IMR-90 (cell line): Measurements from ENCODE around the gene CDKAL1. TPM values are rescaled to one million over a fixed set of nuclear protein-coding genes. Genes with fewer than 3 reads are reported as not detected.

ENCODE experiments used
- ATAC-seq: fragments of 200-7000 bp; cut with Tn5 transposase; 2 replicates; pipeline ENCODE4 v1.9.1; 2020; ENCODE audit warnings: low read depth, mild to moderate bottlenecking, moderate library complexity
- BruUV-seq: library from RNA; stranded (reverse); fragments of 400-500 nt; replicated peaks from 2 replicates; lab custom pipeline; 2021; lab: Mats Ljungman, UMichigan
- CTCF ChIA-PET: fragments of 300-600 bp; formaldehyde crosslinking; extraction: SDS; loops from one replicate; lab custom pipeline; 2021; ENCODE audit warnings: antibody characterized with exemption; lab: Yijun Ruan, JAX
- POLR2A ChIA-PET: fragments of 300-600 bp; sonication (Branson Sonifier 250); formaldehyde crosslinking; loops from one replicate; lab custom pipeline; 2022; ENCODE audit warnings: antibody characterized with exemption; ENCODE audit not compliant: unreplicated experiment; lab: Charles Lee
- DNase-seq: peaks from one replicate; pipeline ENCODE4 v3.0.0; 2013
- H2AFZ ChIP-seq: replicated peaks from 2 replicates; pipeline ENCODE3; 2013; ENCODE audit warnings: low read length, mild to moderate bottlenecking; ENCODE audit not compliant: poor library complexity
- H2AK5ac ChIP-seq: 2 replicates; pipeline ENCODE4 v1.6.1; 2013; ENCODE audit warnings: low read depth, low read length, inconsistent platforms
- H2AK9ac ChIP-seq: replicated peaks from 2 replicates; pipeline ENCODE3; 2013; ENCODE audit warnings: mild to moderate bottlenecking, low read depth, low read length, moderate library complexity; ENCODE audit not compliant: poor library complexity
- H2BK120ac ChIP-seq: 2 replicates; pipeline ENCODE4 v1.6.1; 2013; ENCODE audit warnings: low read depth, low read length, inconsistent platforms
- H2BK15ac ChIP-seq: 3 replicates; pipeline ENCODE4 v1.6.1; 2013; ENCODE audit warnings: low read depth, low read length, inconsistent platforms
- H2BK20ac ChIP-seq: 2 replicates; pipeline ENCODE4 v1.6.1; 2013; ENCODE audit warnings: low read depth, mild to moderate bottlenecking, inconsistent platforms, low read length, moderate library complexity
- H2BK5ac ChIP-seq: 2 replicates; pipeline ENCODE4 v1.6.1; 2013; ENCODE audit warnings: mild to moderate bottlenecking, low read depth, low read length, inconsistent platforms; ENCODE audit not compliant: poor library complexity, severe bottlenecking
- H3K14ac ChIP-seq: replicated peaks from 2 replicates; pipeline ENCODE4 v1.6.1; 2013; ENCODE audit warnings: low read depth, low read length, inconsistent platforms
- H3K18ac ChIP-seq: 2 replicates; pipeline ENCODE4 v1.6.1; 2013; ENCODE audit warnings: low read depth, low read length, control low read depth
- H3K23ac ChIP-seq: 2 replicates; pipeline ENCODE4 v1.6.1; 2013; ENCODE audit warnings: low read depth, low read length, inconsistent platforms
- H3K27ac ChIP-seq: 2 replicates; pipeline ENCODE4 v1.5.1; 2013; ENCODE audit warnings: mild to moderate bottlenecking, control low read depth, low read length; ENCODE audit not compliant: insufficient read depth
- H3K27me3 ChIP-seq: 2 replicates; pipeline ENCODE4 v1.6.1; 2013; ENCODE audit warnings: low read length; ENCODE audit not compliant: control insufficient read depth, insufficient read depth
- H3K36me3 ChIP-seq: 2 replicates; pipeline ENCODE4 v1.6.1; 2013; ENCODE audit warnings: low read length, mixed read lengths; ENCODE audit not compliant: control insufficient read depth, insufficient read depth
- H3K4ac ChIP-seq: 2 replicates; pipeline ENCODE4 v1.6.1; 2013; ENCODE audit warnings: low read depth, low read length, inconsistent platforms
- H3K4me1 ChIP-seq: 2 replicates; pipeline ENCODE4 v1.6.1; 2013; ENCODE audit warnings: low read length, mixed read lengths; ENCODE audit not compliant: control insufficient read depth, insufficient read depth
- H3K4me2 ChIP-seq: 2 replicates; pipeline ENCODE4 v1.6.1; 2013; ENCODE audit warnings: low read depth, mild to moderate bottlenecking, control low read depth, low read length, moderate library complexity
- H3K4me3 ChIP-seq: 2 replicates; pipeline ENCODE4 v1.5.1; 2013; ENCODE audit warnings: low read depth, mild to moderate bottlenecking, control low read depth, low read length, moderate library complexity; ENCODE audit not compliant: insufficient read depth
- H3K56ac ChIP-seq: 2 replicates; pipeline ENCODE4 v1.6.1; 2013; ENCODE audit warnings: low read length, inconsistent platforms; ENCODE audit not compliant: insufficient read depth; ENCODE audit errors: extremely low read depth
- H3K79me1 ChIP-seq, 2 experiments: 2 replicates each; pipeline ENCODE4 v1.6.1; 2013; ENCODE audit warnings: low read length in 2 of 2, inconsistent platforms in 1 of 2, low read depth in 1 of 2
- H3K9ac ChIP-seq: 2 replicates; pipeline ENCODE4 v1.6.1; 2013; ENCODE audit warnings: low read depth, low read length, control low read depth
- H3K9me1 ChIP-seq: 2 replicates; pipeline ENCODE4 v1.6.1; 2013; ENCODE audit warnings: low read length, inconsistent platforms; ENCODE audit not compliant: insufficient read depth
- H3K9me3 ChIP-seq: 2 replicates; pipeline ENCODE4 v1.6.1; 2013; ENCODE audit warnings: low read length; ENCODE audit not compliant: control insufficient read depth, insufficient read depth
- H4K20me1 ChIP-seq: 2 replicates; pipeline ENCODE4 v1.6.1; 2013; ENCODE audit warnings: low read length, inconsistent platforms; ENCODE audit not compliant: insufficient read depth
- H4K5ac ChIP-seq: 2 replicates; pipeline ENCODE4 v1.6.1; 2013; ENCODE audit warnings: mild to moderate bottlenecking, low read depth, low read length, control low read depth
- H4K8ac ChIP-seq, 2 experiments: 2 replicates each; pipeline ENCODE4 v1.6.1; 2013; ENCODE audit warnings: low read depth in 2 of 2, low read length in 2 of 2, control low read depth in 1 of 2, inconsistent platforms in 1 of 2
- H4K91ac ChIP-seq: 2 replicates; pipeline ENCODE4 v1.6.1; 2013; ENCODE audit warnings: low read depth, low read length, inconsistent platforms; ENCODE audit not compliant: insufficient read depth
- BHLHE40 ChIP-seq: fragments of 150-350 bp; IDR thresholded peaks from 2 replicates; pipeline ENCODE4 v1.6.1; 2016; ENCODE audit warnings: mild to moderate bottlenecking, low read depth, low read length
- CHD1 ChIP-seq: IDR thresholded peaks from 2 replicates; pipeline ENCODE4 v1.6.1; 2012; ENCODE audit warnings: low read depth, low read length, improper control_type of control experiment
- CTCF ChIP-seq: conservative IDR thresholded peaks from 2 replicates; pipeline ENCODE4 v1.5.1; 2012; ENCODE audit warnings: mild to moderate bottlenecking, low read depth, low read length, improper control_type of control experiment
- FOS ChIP-seq: fragments of 150-350 bp; IDR thresholded peaks from 2 replicates; pipeline ENCODE4 v1.6.1; 2016; ENCODE audit warnings: low read depth, low read length
- MAFK ChIP-seq: IDR thresholded peaks from 2 replicates; pipeline ENCODE4 v1.6.1; 2012; ENCODE audit warnings: low read depth, low read length, improper control_type of control experiment
- MAZ ChIP-seq: IDR thresholded peaks from 2 replicates; pipeline ENCODE4 v1.6.1; 2012; ENCODE audit warnings: low read depth, mild to moderate bottlenecking, low read length, improper control_type of control experiment, moderate library complexity, borderline replicate concordance
- MXI1 ChIP-seq: IDR thresholded peaks from 2 replicates; pipeline ENCODE4 v1.6.1; 2012; ENCODE audit warnings: low read depth, mild to moderate bottlenecking, low read length, moderate library complexity, borderline replicate concordance
- NFE2L2 ChIP-seq: fragments of 150-350 bp; IDR thresholded peaks from 2 replicates; pipeline ENCODE4 v1.6.1; 2016; ENCODE audit warnings: low read depth, mild to moderate bottlenecking, low read length
- POLR2A ChIP-seq: IDR thresholded peaks from 2 replicates; pipeline ENCODE4 v1.6.1; 2012; ENCODE audit warnings: mild to moderate bottlenecking, low read depth, low read length
- RAD21 ChIP-seq: IDR thresholded peaks from 2 replicates; pipeline ENCODE4 v1.6.1; 2012; ENCODE audit warnings: low read length, improper control_type of control experiment
- RCOR1 ChIP-seq: IDR thresholded peaks from 2 replicates; pipeline ENCODE4 v1.6.1; 2012; ENCODE audit warnings: mild to moderate bottlenecking, low read length, improper control_type of control experiment; ENCODE audit not compliant: insufficient replicate concordance
- RFX5 ChIP-seq: IDR thresholded peaks from 2 replicates; pipeline ENCODE4 v1.8.0; 2012; ENCODE audit warnings: low read depth, mild to moderate bottlenecking, low read length, moderate library complexity
- SMC3 ChIP-seq: fragments of 150-350 bp; IDR thresholded peaks from 2 replicates; pipeline ENCODE4 v1.6.1; 2016; ENCODE audit warnings: low read depth, mild to moderate bottlenecking, antibody characterized with exemption, low read length, moderate library complexity
- WGBS, 2 experiments: methylation state at CpG; one replicate each; pipeline versions ENCODE4 v1.1.5 to v1.1.7; 2013; ENCODE audit warnings: missing lambda C conversion rate in 2 of 2; ENCODE audit not compliant: insufficient read length in 1 of 2; ENCODE audit errors: extremely low coverage in 2 of 2; 5-methylcytosine and 5-hydroxymethylcytosine counted together
- dilution Hi-C: fragments of 300-500 bp; cut with HindIII; formaldehyde crosslinking; loops from one replicate; pipeline ENCODE4 v1.14.3; 2018; ENCODE audit warnings: low sequenced_read_pairs; ENCODE audit not compliant: unreplicated experiment
- in situ Hi-C: fragments of 300-500 bp; cut with MboI; formaldehyde crosslinking; loops from 3 replicates; pipeline ENCODE4 v1.14.3; 2019; ENCODE audit warnings: low sequenced_read_pairs, inconsistent platforms, mixed read lengths
- intact Hi-C: fragments of 100-400 bp; cut with micrococcal nuclease; formaldehyde crosslinking; loops from 2 replicates; pipeline ENCODE4 v1.10.0; 2022
- polyA plus RNA-seq, 3 experiments: library from polyadenylated mRNA; depleted of rRNA; stranded (reverse); fragments of >200 nt; gene quantifications; 2 replicates each; pipeline ENCODE4 v1.2.3, GENCODE V29; 2012; ENCODE audit warnings: low replicate concordance in 1 of 3
- total RNA-seq: library from RNA; depleted of rRNA; stranded (reverse); fragments of >200 nt; gene quantifications from 2 replicates; pipeline ENCODE4 v1.2.3, GENCODE V29; 2012

Gene CDKAL1
- total and polyA plus RNA-seq, 2 of the 4 experiments (the other 2 are of a cell fraction) = 3.7 to 13.1 TPM

GRCh38 chr6:21050935-21051334, 516.7 kb downstream of the CDKAL1 start:
- WGBS, 2 experiments = no CpG with 5 or more reads among the region's 2 CpGs
- Histone ChIP-seq H3K36me3 (no peaks in the 10 kb centered on the region), H2AK9ac (no peak overlapping the region), H3K9me3 (no peaks in the 10 kb centered on the region), H3K79me1 (no peaks in the 10 kb centered on the region), H4K8ac (no peak overlapping the region), H2BK20ac (no peak overlapping the region), H2BK15ac (no peak overlapping the region), H2AK5ac (no peak overlapping the region), H3K9ac (no peak overlapping the region), H3K4me2 (no peak overlapping the region), H3K4me1 (no peaks in the 10 kb centered on the region), H3K18ac (no peak overlapping the region), H2BK120ac (no peak overlapping the region), H2AFZ (no peak overlapping the region), H3K56ac (no peak overlapping the region), H4K91ac (no peak overlapping the region), H2BK5ac (no peak overlapping the region), H3K9me1 (0 out of 2 replicates have a peak, but pooled peaks cover 3% of the 10 kb centered on the region), H3K23ac (no peak overlapping the region), H3K14ac (no peak overlapping the region), H3K4ac (no peak overlapping the region), H3K27ac (no peak overlapping the region), H3K4me3 (no peak overlapping the region), H4K20me1 (no peaks in the 10 kb centered on the region), H3K27me3 (no peaks in the 10 kb centered on the region), H4K5ac (no peak overlapping the region)
- no TSS peak for BruUV-seq
- TF ChIP-seq CTCF = no peak
- TF ChIP-seq MXI1 = no peak
- TF ChIP-seq MAZ = no peak
- TF ChIP-seq MAFK = no peak
- no peak for TF ChIP-seq POLR2A
- TF ChIP-seq RCOR1 = no peak
- TF ChIP-seq RAD21 = no peak
- no peak for TF ChIP-seq SMC3
- TF ChIP-seq RFX5 = no peak
- no peak for TF ChIP-seq CHD1
- no peak for TF ChIP-seq BHLHE40
- no peak for TF ChIP-seq FOS
- TF ChIP-seq NFE2L2 = no peak
- dilution Hi-C loops (no loop called here), intact Hi-C loops (no loop called here), in situ Hi-C loops (no loop called here)
- CTCF ChIA-PET = no interaction called here
- DNase-seq (no peak), ATAC-seq (no peak)
- POLR2A ChIA-PET = no interaction called here
